Measurements from ENCODE around the gene TMEM131.

Gene TMEM131

DNA sequence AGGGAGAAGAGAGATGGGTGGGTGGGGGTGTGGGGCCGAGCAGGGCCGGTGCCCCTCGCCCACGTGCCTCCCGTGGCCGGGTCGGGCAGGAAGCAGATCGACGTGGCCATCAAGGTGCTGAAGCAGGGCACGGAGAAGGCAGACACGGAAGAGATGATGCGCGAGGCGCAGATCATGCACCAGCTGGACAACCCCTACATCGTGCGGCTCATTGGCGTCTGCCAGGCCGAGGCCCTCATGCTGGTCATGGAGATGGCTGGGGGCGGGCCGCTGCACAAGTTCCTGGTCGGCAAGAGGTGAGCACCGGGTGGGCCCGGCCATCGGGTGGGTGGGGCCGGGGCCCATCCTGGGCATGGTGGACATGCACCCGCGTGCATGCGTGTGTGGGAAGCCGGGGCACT, 260.6 kb downstream of the TMEM131 start:
- DNase-seq: no peak

DNA sequence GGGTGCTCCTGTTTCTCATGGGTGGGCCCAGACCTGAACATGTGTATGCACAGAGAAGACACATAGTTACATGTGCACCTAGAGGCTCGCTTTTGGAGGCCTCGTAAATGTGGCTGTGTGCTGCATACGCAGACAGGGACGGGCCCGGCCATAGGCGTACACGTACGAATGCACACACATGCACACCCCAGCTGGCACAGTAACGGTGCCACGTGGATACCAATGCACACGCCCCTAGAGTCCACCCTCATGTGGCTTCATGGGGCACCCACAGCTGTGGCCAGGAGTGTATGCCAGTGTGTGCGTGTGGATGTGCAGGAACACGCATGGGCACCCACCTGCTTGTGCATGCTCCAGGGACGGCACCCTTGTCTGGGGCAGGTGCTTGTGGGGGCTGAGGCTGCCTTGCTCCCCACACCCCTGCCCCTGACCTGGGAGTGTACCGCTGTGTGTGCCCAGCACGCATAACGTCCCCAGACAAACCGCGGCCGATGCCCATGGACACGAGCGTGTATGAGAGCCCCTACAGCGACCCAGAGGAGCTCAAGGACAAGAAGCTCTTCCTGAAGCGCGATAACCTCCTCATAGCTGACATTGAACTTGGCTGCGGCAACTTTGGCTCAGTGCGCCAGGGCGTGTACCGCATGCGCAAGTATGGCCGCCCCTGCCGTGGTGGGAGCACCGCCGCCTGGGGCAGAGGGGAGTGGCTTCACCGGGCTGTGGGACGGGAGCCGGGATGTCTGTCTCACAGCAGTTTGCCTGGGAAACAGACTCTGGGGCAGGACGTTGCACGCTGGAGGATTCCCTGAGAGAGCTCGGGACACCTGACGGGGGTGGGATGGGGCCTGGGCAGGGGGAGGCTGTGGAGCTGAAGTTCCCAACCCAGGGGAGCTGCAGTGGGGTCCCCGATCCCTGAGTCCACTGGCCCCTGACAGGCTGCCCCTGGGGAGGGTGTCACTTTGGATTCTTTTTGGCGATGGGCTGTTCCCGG, 261.4 kb downstream of the TMEM131 start:
- DNase-seq: no peak

DNA sequence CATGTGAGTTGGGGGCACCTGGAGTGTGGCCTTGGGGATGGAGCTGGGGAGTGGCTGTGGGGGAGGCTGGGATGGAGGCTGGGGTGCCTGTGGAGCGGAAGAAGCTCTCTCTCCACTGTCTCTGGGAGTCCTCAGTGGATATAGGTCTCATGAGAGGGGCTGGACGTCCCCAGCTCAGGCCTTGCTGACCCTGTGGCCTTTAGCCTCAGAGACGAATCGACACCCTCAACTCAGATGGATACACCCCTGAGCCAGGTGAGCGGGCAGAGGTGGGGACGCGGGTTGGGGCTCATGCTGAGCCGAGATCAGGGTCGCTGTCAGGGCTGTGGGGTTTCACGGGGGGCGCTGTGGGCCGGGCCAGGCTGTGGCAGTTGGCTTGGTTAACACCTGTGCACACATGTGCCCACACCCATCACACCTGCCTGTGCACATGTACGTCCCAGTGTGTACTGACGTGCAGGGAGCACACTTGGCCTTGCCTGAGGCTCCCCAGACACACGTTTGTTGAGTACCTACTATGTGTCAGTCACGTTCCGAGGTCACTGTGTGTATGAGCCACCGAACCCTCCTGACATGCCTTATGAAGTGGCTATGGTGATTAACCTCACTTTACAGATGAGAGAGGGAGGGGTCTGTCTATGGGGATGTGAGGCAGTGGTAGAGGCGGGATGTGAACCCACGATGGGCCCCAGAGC, 262.3 kb downstream of the TMEM131 start:
- no peak for DNase-seq

- DNase-seq: no peak
Observed at GRCh38 chr2:97732436-97733340, 263.1 kb downstream of the TMEM131 start.

- DNase-seq: no peak
Observed at GRCh38 chr2:97731274-97732020, 264.3 kb downstream of the TMEM131 start.

- no peak for DNase-seq
Observed at GRCh38 chr2:97730245-97730644, 265.5 kb downstream of the TMEM131 start.

GRCh38 chr2:97728091-97728731, 267.5 kb downstream of the TMEM131 start:
- no peak for DNase-seq

GRCh38 chr2:97727296-97727695, 268.5 kb downstream of the TMEM131 start:
- no peak for DNase-seq

- no peak for DNase-seq
Observed at GRCh38 chr2:97726261-97727064, 269.3 kb downstream of the TMEM131 start.

- DNase-seq: no peak
Observed at GRCh38 chr2:97724946-97725688, 270.6 kb downstream of the TMEM131 start.

- DNase-seq: no peak
Observed at GRCh38 chr2:97724501-97724900, 271.2 kb downstream of the TMEM131 start.

DNA sequence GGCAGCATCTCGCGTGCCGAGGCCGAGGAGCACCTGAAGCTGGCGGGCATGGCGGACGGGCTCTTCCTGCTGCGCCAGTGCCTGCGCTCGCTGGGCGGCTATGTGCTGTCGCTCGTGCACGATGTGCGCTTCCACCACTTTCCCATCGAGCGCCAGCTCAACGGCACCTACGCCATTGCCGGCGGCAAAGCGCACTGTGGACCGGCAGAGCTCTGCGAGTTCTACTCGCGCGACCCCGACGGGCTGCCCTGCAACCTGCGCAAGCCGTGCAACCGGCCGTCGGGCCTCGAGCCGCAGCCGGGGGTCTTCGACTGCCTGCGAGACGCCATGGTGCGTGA, 271.7 kb downstream of the TMEM131 start:
- no peak for DNase-seq

- DNase-seq: no peak
Observed at GRCh38 chr2:97723156-97724072, 272.3 kb downstream of the TMEM131 start.

DNA sequence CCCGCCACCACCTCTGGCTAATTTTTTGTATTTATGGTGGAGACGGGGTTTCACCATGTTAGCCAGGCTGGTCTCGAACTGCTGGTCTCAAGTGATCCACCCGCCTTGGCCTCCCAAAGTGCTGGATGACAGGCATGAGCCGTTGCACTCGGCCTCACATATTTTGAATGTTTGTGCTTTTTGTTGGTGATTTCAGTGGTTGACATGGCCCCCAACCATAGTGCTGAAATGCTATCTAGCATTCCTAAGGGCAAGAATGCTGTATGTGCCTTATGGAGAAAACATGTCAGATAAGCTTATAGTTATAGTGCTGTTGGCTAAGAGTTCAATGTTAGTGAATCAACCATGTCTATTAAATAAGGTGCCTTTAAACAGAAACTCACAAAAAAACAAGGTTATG, 273.5 kb downstream of the TMEM131 start:
- no peak for DNase-seq

DNA sequence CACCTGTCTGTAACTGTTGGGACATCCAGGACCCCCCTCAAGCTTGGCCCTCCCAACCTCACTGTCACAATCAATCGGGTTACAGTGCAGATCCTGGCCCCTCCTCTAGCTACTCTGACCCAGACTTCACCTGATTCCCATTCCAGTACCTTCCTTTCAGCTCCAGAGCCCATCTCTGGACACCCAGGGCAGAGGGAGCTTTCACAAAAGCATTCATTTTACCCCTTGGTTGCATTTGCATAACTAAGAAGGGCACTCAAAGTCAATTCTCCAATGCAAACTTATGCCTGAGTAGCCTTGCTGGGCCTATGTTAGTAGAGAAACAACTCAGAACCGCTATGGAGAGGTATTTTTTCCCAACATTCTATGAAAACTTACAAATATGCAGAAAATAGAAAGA, 275.0 kb downstream of the TMEM131 start:
- DNase-seq: no peak

DNA sequence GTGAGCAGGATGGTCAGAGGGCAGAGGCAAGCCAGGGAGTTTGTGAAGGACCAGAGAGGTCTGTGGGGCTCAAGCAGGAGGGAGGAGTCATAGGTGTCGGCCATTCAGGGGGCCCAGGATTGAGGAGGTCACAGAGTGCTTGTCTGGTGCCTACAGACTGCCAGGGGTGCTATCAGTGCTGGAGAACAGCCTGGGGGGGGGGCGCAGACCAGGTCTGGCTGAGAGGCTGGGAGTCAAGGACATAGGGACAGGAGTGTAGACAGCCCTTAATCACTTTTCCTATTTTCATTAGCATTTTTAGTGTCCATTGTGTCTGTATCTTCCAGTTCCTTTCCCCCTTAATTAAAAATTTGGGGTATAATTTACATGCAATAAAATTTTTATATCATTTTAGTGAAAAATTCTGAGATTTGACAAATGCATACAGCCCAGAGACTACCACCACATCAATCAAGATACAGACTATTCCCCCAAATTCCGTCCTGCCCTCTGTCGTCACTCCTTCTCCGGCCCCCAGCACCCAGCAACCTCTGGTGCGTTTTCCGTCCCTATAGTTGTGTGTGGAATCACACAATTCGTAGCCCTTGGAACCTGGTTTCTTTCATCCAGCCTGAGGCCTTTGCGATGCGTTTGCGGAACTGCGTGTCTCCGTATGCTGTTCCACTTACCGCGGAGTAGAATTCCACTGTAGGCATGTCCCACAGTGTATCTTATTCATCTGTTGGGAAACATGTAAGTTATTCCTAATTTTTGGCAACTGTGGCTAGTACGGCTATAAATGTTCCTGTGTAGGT, 276.2 kb downstream of the TMEM131 start:
- no peak for DNase-seq

DNA sequence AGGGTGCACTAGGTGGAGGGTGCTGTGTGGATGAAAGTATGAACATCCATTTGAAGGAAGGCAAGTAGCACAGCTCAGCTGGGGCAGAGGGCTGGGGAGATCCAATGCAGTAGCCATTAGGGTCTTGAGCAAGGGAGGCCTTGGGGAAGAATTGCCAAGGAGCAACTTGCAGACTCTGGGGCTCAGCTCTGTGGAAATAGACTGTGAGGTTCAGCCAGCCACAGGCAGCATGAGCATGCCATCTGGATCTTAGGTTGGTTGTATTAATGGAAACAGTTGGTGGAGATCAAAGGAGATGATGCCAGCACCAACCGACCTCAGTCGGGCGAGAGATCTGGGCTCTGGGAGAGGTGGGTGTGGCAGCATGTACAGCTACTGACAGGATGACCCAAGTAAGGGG, 276.8 kb downstream of the TMEM131 start:
- DNase-seq: no peak

Measured in KG1 (cell line).